Large intestine (tissue), 3 donors: ENCODE measurements around the gene CLCN1. TPM values are rescaled to one million over a fixed set of nuclear protein-coding genes. Genes with fewer than 3 reads are reported as not detected.

ENCODE experiments used
- DNase-seq, 2 donors: peaks; one replicate each; pipeline versions ENCODE4 v3.0.0 to v3.0.0-alpha.2; 2013
- H3K27ac ChIP-seq: one replicate; pipeline ENCODE4 v1.5.1; 2013; ENCODE audit warnings: low read length
- H3K27me3 ChIP-seq: 2 replicates; pipeline ENCODE4 v1.6.1; 2013; ENCODE audit warnings: low read length; ENCODE audit not compliant: control insufficient read depth, insufficient read depth
- H3K36me3 ChIP-seq: 2 replicates; pipeline ENCODE4 v1.6.1; 2013; ENCODE audit warnings: low read length; ENCODE audit not compliant: control insufficient read depth, insufficient read depth
- H3K4me1 ChIP-seq: one replicate; pipeline ENCODE4 v1.6.1; 2013; ENCODE audit warnings: low read length; ENCODE audit not compliant: control insufficient read depth, insufficient read depth
- H3K4me3 ChIP-seq: one replicate; pipeline ENCODE4 v1.5.1; 2013; ENCODE audit warnings: low read length
- H3K9me3 ChIP-seq: one replicate; pipeline ENCODE4 v1.6.1; 2013; ENCODE audit warnings: mild to moderate bottlenecking, low read depth, low read length, moderate library complexity; ENCODE audit not compliant: control insufficient read depth
- WGBS: methylation state at CpG from one replicate; pipeline ENCODE4 v1.1.5; 2013; ENCODE audit warnings: low lambda C conversion rate; ENCODE audit not compliant: insufficient coverage; 5-methylcytosine and 5-hydroxymethylcytosine counted together
- polyA plus RNA-seq: library from polyadenylated mRNA; unstranded; fragments of 120-200 nt; gene quantifications from one replicate; pipeline ENCODE4 v1.2.1, GENCODE V29; 2013

Gene CLCN1
- polyA plus RNA-seq, 1 donor: 1.6 TPM

DNA sequence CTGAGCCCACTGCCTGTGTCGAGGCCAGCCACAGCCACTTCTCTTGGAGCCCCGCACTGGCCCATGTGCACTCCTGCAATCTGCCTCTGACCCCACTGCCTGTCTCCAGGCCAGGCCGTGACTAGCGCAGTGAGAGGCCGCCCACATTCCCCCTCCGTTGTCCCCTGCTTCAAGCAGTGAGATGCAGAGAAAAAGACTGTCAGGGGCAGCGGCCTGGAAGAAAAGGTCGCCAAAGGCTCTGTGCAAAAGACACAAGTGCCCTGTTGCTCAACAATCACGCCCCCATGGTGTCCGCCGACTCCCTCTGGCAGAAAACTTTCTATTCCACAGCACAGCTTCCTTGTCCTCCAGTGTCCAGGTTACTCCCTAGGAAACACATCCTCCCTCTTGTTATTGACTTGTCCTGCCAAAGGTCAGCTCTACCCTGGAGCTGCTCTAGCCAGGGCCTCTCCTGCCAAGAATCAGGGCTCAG, 36.7 kb downstream of the CLCN1 start:
- DNase-seq: no peak
- Histone ChIP-seq H3K4me3 (no peak overlapping the region), H3K27ac (no peak overlapping the region), H3K9me3 (no peaks in the 10 kb centered on the region), H3K27me3 (peaks cover 12% of the 10 kb centered on the region), H3K36me3 (no peaks in the 10 kb centered on the region), H3K4me1 (no peaks in the 10 kb centered on the region)
- WGBS: no CpG with 5 or more reads among the region's 11 CpGs

GRCh38 chr7:143354376-143354775, 38.5 kb downstream of the CLCN1 start:
- Histone ChIP-seq H3K36me3 (no peaks in the 10 kb centered on the region), H3K27me3 (peaks cover 14% of the 10 kb centered on the region), H3K27ac (no peak overlapping the region), H3K4me3 (no peak overlapping the region), H3K4me1 (no peaks in the 10 kb centered on the region), H3K9me3 (no peaks in the 10 kb centered on the region)
- 86% methylated on average over 2 of the region's 8 CpGs for WGBS
- DNase-seq: no peak

DNA sequence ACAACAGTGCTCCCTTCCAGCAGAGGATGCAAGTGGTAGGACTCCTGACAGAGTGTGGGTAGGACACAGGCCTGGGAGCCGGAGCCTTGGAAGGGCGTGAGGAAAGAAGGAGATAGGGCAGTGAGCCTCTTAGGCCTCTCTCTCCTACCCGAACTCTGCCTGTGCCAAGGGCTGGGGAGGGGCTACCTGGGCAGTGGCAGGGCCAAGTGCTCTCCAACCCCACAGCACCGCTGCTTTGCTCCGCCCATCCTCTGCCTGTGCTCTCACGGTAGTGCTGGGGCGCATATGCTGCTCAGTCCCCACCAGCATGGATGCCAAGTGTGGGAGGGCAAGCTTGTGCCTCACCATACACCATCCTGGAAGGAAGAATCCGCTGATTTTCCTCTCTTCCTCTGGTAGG, 39.1 kb downstream of the CLCN1 start:
- no peak overlapping the region for H3K27ac ChIP-seq
- H3K36me3 ChIP-seq: no peaks in the 10 kb centered on the region
- H3K4me1 ChIP-seq: no peaks in the 10 kb centered on the region
- peaks cover 20% of the 10 kb centered on the region for H3K27me3 ChIP-seq
- no peaks in the 10 kb centered on the region for H3K9me3 ChIP-seq
- H3K4me3 ChIP-seq: no peak overlapping the region
- no peak for DNase-seq
- no CpG with 5 or more reads among the region's 8 CpGs for WGBS

DNA sequence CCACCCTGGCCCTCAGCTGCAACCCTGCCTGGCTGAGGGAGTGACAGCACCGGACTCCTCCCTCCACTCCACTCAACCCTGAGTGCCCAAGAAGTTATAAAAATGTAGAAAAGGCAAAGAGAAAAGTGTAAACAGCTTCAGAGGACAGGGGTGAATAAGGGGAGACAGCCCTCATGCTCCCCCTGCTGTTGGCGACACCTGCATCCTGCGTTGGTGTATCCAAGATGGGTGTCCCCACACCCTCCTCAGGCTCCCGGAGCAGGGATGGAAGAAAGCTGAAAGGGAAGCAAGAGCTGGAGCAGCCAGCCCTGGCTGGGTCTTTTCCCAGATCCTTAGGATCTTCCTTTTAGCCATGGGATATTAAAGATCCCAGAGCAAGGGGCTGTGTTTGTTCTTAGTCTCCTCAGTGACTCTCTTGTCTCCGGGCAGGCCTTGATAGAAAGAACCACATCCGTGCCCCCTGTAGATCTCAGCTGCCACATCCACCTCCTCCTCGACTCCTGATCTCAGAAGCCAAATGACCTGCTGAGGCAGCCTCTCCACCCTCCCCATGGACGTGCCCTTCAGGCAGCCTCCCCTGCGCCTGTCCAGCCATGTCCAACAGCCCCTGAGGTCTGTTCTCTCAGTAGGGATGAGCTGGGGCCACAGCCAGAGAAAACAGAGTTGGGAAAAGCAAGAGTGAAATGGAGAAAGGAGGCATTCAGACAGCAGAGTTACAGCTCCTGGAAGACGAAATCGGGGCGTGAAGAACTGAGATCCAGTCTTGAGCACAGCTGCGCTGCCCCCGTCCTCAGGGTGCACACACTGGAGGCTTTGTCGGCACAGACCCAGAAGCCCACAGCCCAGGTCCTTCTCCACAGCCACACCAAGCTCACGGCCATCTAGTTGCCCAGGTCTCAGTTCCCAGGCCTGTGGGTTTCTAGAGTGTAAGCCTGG, 39.8 kb downstream of the CLCN1 start:
- no peak overlapping the region for H3K4me3 ChIP-seq
- peaks cover 24% of the 10 kb centered on the region for H3K27me3 ChIP-seq
- H3K4me1 ChIP-seq: no peaks in the 10 kb centered on the region
- no peak for DNase-seq
- no peak overlapping the region for H3K27ac ChIP-seq
- H3K36me3 ChIP-seq: no peaks in the 10 kb centered on the region
- WGBS: no CpG with 5 or more reads among the region's 16 CpGs
- H3K9me3 ChIP-seq: no peaks in the 10 kb centered on the region

DNA sequence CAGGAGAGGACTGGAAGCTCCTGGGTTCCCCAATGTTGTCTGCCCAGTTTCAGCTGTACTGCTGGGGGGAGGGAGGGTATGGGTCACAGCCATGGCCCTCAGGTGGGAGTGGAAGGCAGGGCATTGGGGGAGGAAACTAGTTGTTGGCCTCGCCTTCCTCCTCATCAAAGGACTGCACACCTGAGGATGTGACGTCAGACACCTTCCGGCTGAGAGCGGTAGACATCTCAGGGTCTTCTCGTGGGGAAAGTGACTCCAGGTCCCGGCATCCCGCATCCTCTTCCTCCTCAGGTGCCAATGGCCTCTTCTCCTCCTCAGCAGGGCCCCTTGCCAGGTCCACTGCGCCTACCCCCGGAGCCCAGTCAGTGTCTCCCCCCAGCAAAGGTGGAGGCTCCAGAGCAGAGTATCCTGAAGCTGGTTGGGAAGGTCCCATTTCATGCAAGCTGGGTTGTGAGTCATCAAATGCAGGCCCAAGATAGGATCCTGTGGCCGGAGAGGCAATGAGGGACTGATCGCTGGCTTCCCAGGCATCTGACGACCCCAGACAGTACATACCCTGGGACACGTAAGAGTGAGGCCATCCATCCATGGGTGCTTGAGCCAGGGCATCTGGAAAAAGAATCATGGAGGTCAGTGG, 40.6 kb downstream of the CLCN1 start:
- Histone ChIP-seq H3K4me1 (no peaks in the 10 kb centered on the region), H3K9me3 (no peaks in the 10 kb centered on the region), H3K27ac (no peak overlapping the region), H3K4me3 (no peak overlapping the region), H3K27me3 (peaks cover 32% of the 10 kb centered on the region), H3K36me3 (no peaks in the 10 kb centered on the region)
- WGBS: no CpG with 5 or more reads among the region's 13 CpGs
- DNase-seq: no peak

DNA sequence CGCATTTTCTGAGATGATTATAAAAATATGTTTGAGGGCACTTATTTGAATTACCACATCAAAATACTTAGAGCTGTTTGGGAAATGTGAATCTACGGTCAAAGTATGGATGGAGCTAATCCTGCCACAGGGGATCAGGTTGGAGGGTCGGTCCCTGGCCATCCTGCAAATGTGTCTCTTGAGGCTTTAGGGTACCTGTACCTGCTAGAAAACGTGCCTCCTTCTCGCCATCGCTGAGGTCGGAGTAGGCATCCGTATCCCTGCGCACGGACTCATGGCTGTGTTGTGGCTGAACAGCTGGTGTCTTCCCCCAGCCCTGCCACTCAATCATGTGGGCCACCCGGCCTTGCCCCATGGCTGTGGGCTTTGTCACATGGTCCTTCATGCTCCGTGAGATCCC, 42.7 kb downstream of the CLCN1 start:
- Histone ChIP-seq H3K4me1 (peaks cover 3% of the 10 kb centered on the region), H3K27me3 (peaks cover 49% of the 10 kb centered on the region), H3K36me3 (no peaks in the 10 kb centered on the region), H3K4me3 (no peak overlapping the region), H3K27ac (no peak overlapping the region), H3K9me3 (no peaks in the 10 kb centered on the region)
- DNase-seq: no peak
- WGBS: no CpG with 5 or more reads among the region's 12 CpGs

GRCh38 chr7:143359771-143360353, 44.0 kb downstream of the CLCN1 start:
- Histone ChIP-seq H3K36me3 (no peaks in the 10 kb centered on the region), H3K27me3 (peaks cover 57% of the 10 kb centered on the region), H3K4me1 (peaks cover 3% of the 10 kb centered on the region), H3K4me3 (no peak overlapping the region), H3K27ac (no peak overlapping the region), H3K9me3 (no peaks in the 10 kb centered on the region)
- DNase-seq: no peak
- WGBS: no CpG with 5 or more reads among the region's 11 CpGs

- no peak overlapping the region for H3K27ac ChIP-seq
- peak overlapping the region; percentile 10 for H3K4me3 ChIP-seq
- H3K9me3 ChIP-seq: no peaks in the 10 kb centered on the region
- H3K4me1 ChIP-seq: peaks cover 3% of the 10 kb centered on the region
- H3K36me3 ChIP-seq: no peaks in the 10 kb centered on the region
- H3K27me3 ChIP-seq: peaks cover 58% of the 10 kb centered on the region
- no CpG with 5 or more reads among the region's 19 CpGs for WGBS
- no peak for DNase-seq
Measured at GRCh38 chr7:143360788-143361551, 45.1 kb downstream of the CLCN1 start.

GRCh38 chr7:143361552-143362130, 45.7 kb downstream of the CLCN1 start:
- Histone ChIP-seq H3K9me3 (no peaks in the 10 kb centered on the region), H3K4me1 (peaks cover 3% of the 10 kb centered on the region), H3K27me3 (peaks cover 57% of the 10 kb centered on the region), H3K36me3 (no peaks in the 10 kb centered on the region), H3K4me3 (peak overlapping the region; percentile 43), H3K27ac (no peak overlapping the region)
- WGBS: no CpG with 5 or more reads among the region's 46 CpGs
- no peak for DNase-seq
